Measurements from ENCODE around the gene FAM170A.

Gene FAM170A

GRCh38 chr5:119680080-119680479 lies 50.7 kb downstream of the FAM170A start:
- H3K36me3 Mint-ChIP-seq: no peaks in the 10 kb centered on the region
- H3K4me3 Mint-ChIP-seq: no peak overlapping the region
- peaks cover 6% of the 10 kb centered on the region for H3K4me1 Mint-ChIP-seq
- no peak for ATAC-seq
- no peaks in the 10 kb centered on the region for H3K9me3 Mint-ChIP-seq
- H3K27me3 Mint-ChIP-seq: peaks cover 22% of the 10 kb centered on the region
- H3K27ac Mint-ChIP-seq: no peak overlapping the region

GRCh38 chr5:119681734-119682133 lies 52.4 kb downstream of the FAM170A start:
- H3K4me3 Mint-ChIP-seq: no peak overlapping the region
- no peak for ATAC-seq
- H3K9me3 Mint-ChIP-seq: no peaks in the 10 kb centered on the region
- no peaks in the 10 kb centered on the region for H3K36me3 Mint-ChIP-seq
- peaks cover 22% of the 10 kb centered on the region for H3K27me3 Mint-ChIP-seq
- peaks cover 6% of the 10 kb centered on the region for H3K4me1 Mint-ChIP-seq
- no peak overlapping the region for H3K27ac Mint-ChIP-seq

- no peak overlapping the region for H3K27ac Mint-ChIP-seq
- no peak overlapping the region for H3K4me3 Mint-ChIP-seq
- no peaks in the 10 kb centered on the region for H3K9me3 Mint-ChIP-seq
- H3K36me3 Mint-ChIP-seq: no peaks in the 10 kb centered on the region
- H3K27me3 Mint-ChIP-seq: peaks cover 22% of the 10 kb centered on the region
- H3K4me1 Mint-ChIP-seq: peaks cover 6% of the 10 kb centered on the region
- ATAC-seq: no peak
Measured at GRCh38 chr5:119682372-119682771, 53.0 kb downstream of the FAM170A start.
